Measurements from ENCODE around the gene GAS6. TPM values are rescaled to one million over a fixed set of nuclear protein-coding genes. Genes with fewer than 3 reads are reported as not detected.
"Not testable (repeated sequence)": the region's sequence is repeated elsewhere in the genome, so short reads cannot be mapped to it uniquely, and the experiment has no call there.

Gene GAS6
- total RNA-seq, 1 donor from 2014 or later: 197 TPM

GRCh38 chr13:113833111-113833830 is 30.6 kb downstream of the GAS6 start:
- intact Hi-C loops (cut with DNase I): no loop called here
- DNase-seq: no peak

GRCh38 chr13:113832631-113833030 is 31.2 kb downstream of the GAS6 start:
- DNase-seq (no peak), ATAC-seq (no peak)
- no peaks in the 10 kb centered on the region for H3K27me3 ChIP-seq
- H3K9me3 ChIP-seq: no peaks in the 10 kb centered on the region
- no peak overlapping the region for H3K27ac ChIP-seq
- no peak overlapping the region for H3K4me3 ChIP-seq
- intact Hi-C loops (cut with DNase I): no loop called here
- peaks cover 9% of the 10 kb centered on the region for H3K4me1 ChIP-seq
- no peak for TF ChIP-seq CTCF (IDR thresholded peaks at IDR 0.05)
- H3K36me3 ChIP-seq: peaks cover 22% of the 10 kb centered on the region

More at GRCh38 chr13:113833111-113833830, 30.6 kb downstream of the GAS6 start:
- no peak for TF ChIP-seq CTCF (IDR thresholded peaks at IDR 0.05)
- peaks cover 20% of the 10 kb centered on the region for H3K36me3 ChIP-seq
- peaks cover 16% of the 10 kb centered on the region for H3K4me1 ChIP-seq
- no peak overlapping the region for H3K4me3 ChIP-seq
- no peaks in the 10 kb centered on the region for H3K9me3 ChIP-seq
- ATAC-seq: no peak
- no peaks in the 10 kb centered on the region for H3K27me3 ChIP-seq
- H3K27ac ChIP-seq: no peak overlapping the region

- DNase-seq: no peak
- H3K27ac ChIP-seq: no peak overlapping the region
- peaks cover 5% of the 10 kb centered on the region for H3K4me1 ChIP-seq
- peaks cover 27% of the 10 kb centered on the region for H3K36me3 ChIP-seq
- no peak for TF ChIP-seq CTCF (IDR thresholded peaks at IDR 0.05)
- intact Hi-C loops (cut with DNase I): no loop called here
- no peak for ATAC-seq
- H3K27me3 ChIP-seq: no peaks in the 10 kb centered on the region
- no peaks in the 10 kb centered on the region for H3K9me3 ChIP-seq
- H3K4me3 ChIP-seq: no peak overlapping the region
Measured at GRCh38 chr13:113832205-113832604, 31.7 kb downstream of the GAS6 start.

- Histone ChIP-seq H3K9me3 (no peaks in the 10 kb centered on the region), H3K27ac (no peak overlapping the region), H3K36me3 (peaks cover 33% of the 10 kb centered on the region), H3K27me3 (no peaks in the 10 kb centered on the region), H3K4me1 (no peaks in the 10 kb centered on the region), H3K4me3 (no peak overlapping the region)
- intact Hi-C loops (cut with DNase I): no loop called here
- no peak for TF ChIP-seq CTCF (IDR thresholded peaks at IDR 0.05)
- DNase-seq (no peak), ATAC-seq (no peak)
Measured at GRCh38 chr13:113831061-113831460, 32.8 kb downstream of the GAS6 start.

- H3K4me3 ChIP-seq; intact Hi-C loops (cut with DNase I); H3K4me1 ChIP-seq; H3K27me3 ChIP-seq; DNase-seq; H3K9me3 ChIP-seq; ATAC-seq; H3K27ac ChIP-seq: not testable (repeated sequence)
- peaks cover 36% of the 10 kb centered on the region for H3K36me3 ChIP-seq
Measured at GRCh38 chr13:113830426-113830950, 33.4 kb downstream of the GAS6 start.

- no peaks in the 10 kb centered on the region for H3K27me3 ChIP-seq
- intact Hi-C loops (cut with DNase I): no loop called here
- ATAC-seq (no peak), DNase-seq (no peak)
- peaks cover 32% of the 10 kb centered on the region for H3K36me3 ChIP-seq
- no peak overlapping the region for H3K27ac ChIP-seq
- TF ChIP-seq CTCF (IDR thresholded peaks at IDR 0.05): no peak
- H3K9me3 ChIP-seq: no peaks in the 10 kb centered on the region
- H3K4me1 ChIP-seq: no peaks in the 10 kb centered on the region
- no peak overlapping the region for H3K4me3 ChIP-seq
Measured at GRCh38 chr13:113828282-113828825, 35.5 kb downstream of the GAS6 start.

Measured in upper lobe of right lung (tissue), 1 donor.